Muscle of leg (tissue), 11 donors: ENCODE data around the gene DET1. TPM values are rescaled to one million over a fixed set of nuclear protein-coding genes. Genes with fewer than 3 reads are reported as not detected.

Experiments used
- DNase-seq: peaks from one replicate; pipeline ENCODE4 v3.0.0; 2013
- H3K27ac ChIP-seq: one replicate; pipeline ENCODE4 v1.5.1; 2013; ENCODE audit warnings: mild to moderate bottlenecking, low read length, control low read depth
- H3K27me3 ChIP-seq: one replicate; pipeline ENCODE4 v1.6.1; 2013; ENCODE audit warnings: low read length; ENCODE audit not compliant: control insufficient read depth, insufficient read depth
- H3K36me3 ChIP-seq: one replicate; pipeline ENCODE4 v1.6.1; 2013; ENCODE audit warnings: low read length; ENCODE audit not compliant: control insufficient read depth, insufficient read depth
- H3K4me1 ChIP-seq: one replicate; pipeline ENCODE4 v1.6.1; 2013; ENCODE audit warnings: low read length; ENCODE audit not compliant: control insufficient read depth, insufficient read depth
- H3K4me3 ChIP-seq: one replicate; pipeline ENCODE4 v1.5.1; 2013; ENCODE audit warnings: low read length, control low read depth
- H3K9me3 ChIP-seq: replicated peaks from 2 replicates; pipeline ENCODE4 v1.6.1; 2013; ENCODE audit warnings: low read depth, low read length; ENCODE audit not compliant: control insufficient read depth
- WGBS: methylation state at CpG from one replicate; pipeline ENCODE4 v1.1.5; 2013; ENCODE audit warnings: missing lambda C conversion rate; ENCODE audit not compliant: insufficient coverage; 5-methylcytosine and 5-hydroxymethylcytosine counted together
- polyA plus RNA-seq, 8 donors: library from polyadenylated mRNA; unstranded; fragments of 120-200 nt; gene quantifications; one replicate each; pipeline versions ENCODE4 v1.2.1 to v1.2.3, GENCODE V29; 2013; ENCODE audit warnings: inconsistent platforms in 1 of 8, low replicate concordance in 1 of 8; ENCODE audit not compliant: insufficient read length in 8 of 8, insufficient read depth in 1 of 8
- total RNA-seq: library from RNA; stranded (reverse); fragments of 120-200 nt; gene quantifications from one replicate; pipeline ENCODE4 v1.2.4, GENCODE V29; 2013

DET1 gene
- total and polyA plus RNA-seq, 9 donors, result 8.4 to 11.4 (median 9.8) TPM

DNA sequence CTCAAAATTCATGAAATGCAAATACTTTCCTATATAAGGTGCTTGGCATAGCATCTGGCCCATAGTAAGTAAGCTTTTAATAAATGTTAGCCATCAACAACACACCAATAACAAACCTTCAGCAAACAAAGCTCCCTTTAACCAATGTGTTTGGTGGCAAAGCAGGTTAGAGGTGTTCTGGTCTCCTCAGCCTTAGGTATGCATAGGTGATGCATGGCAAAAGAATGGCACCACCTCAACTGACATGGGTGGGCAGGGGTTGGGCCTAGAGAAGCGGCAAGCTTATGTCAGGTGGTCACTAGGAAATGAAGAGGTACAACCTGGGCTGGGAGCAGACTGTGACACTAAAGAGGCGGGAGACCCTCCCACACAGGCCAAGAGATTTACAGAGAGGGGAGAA is 40.8 kb downstream of the DET1 start:
- DNase-seq, result no peak
- no CpG with 5 or more reads among the region's 2 CpGs for WGBS
- no peaks in the 10 kb centered on the region for H3K27me3 ChIP-seq
- H3K4me1 ChIP-seq, result no peaks in the 10 kb centered on the region
- H3K36me3 ChIP-seq, result peaks cover 56% of the 10 kb centered on the region
- H3K9me3 ChIP-seq, result no peaks in the 10 kb centered on the region
- no peak overlapping the region for H3K27ac ChIP-seq
- no peak overlapping the region for H3K4me3 ChIP-seq

DNA sequence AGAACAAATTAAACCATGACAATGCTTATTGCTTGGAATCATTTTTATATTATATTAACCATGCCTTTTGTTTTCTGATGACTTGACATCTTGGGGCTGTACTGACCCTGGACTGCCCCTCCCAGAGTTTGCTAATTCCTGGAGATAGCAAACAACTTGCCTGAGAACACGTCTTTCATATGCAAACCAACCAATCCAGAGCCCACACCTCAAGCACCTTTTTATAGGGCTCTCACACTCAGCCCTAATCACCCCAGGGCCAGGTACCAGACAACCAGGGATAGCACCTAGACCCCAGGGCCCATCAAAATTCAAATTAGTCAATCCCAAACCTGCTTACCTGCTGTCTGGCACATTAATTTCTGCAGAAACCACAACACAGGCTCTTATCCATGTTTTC is 42.0 kb downstream of the DET1 start:
- peaks cover 46% of the 10 kb centered on the region for H3K36me3 ChIP-seq

DNA sequence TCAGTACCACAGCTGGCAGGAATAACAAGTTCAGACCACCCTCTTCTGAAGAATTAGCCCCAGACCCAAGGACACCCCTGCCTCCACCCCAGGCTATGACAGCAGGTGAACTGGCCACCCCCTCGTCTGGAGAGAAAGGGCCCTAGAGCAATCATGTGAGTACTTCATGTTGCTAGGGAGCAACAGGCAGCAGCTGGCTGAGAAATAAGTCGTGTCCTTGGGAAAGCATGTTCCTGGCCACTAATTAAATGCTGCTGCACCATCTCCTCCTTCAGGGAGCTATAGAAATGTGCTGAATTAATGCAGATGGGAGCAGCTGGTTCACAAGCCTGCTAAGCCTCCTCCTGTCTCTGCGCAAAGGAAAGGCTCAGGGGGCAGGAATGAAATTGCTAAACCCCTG is 47.5 kb downstream of the DET1 start:
- DNase-seq, result no peak

More for the DNA sequence above, 42.0 kb downstream of the DET1 start:
- Histone ChIP-seq H3K27ac (no peak overlapping the region), H3K4me1 (no peaks in the 10 kb centered on the region), H3K27me3 (no peaks in the 10 kb centered on the region), H3K4me3 (no peak overlapping the region), H3K9me3 (no peaks in the 10 kb centered on the region)
- 67% methylated on average over 1 of the region's 1 CpG for WGBS
- DNase-seq, result no peak

DNA sequence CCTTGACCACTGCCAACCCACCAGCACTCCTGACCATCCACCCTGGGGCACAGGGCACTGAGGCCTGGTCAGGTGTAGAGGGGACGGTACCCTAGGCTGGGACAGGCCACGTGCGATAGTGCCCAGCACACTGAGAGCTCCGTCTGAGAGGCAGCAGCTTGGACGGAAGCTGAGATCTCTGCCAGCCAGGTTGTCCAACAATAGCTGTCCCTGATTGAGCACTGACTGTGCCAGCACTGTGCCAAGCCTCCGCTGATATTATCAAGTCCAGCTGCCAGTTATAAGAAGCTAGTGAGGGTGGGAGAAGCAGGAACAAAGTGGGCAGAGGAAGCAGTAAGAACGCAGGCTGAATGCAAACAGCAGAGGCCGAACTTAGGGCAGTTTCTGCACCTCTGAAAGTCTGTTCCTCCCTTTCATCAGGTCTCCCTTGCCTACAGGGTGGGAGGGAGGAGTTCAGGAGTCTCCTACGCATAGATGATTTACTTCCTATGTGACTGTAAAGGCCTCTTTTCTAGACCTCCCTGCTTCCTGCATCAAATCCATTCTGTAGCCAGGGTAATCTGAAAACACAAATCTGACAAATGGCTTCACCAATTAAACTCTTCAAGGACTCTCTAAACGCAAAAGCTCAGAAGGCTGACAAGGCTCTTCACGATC is 49.2 kb downstream of the DET1 start:
- Histone ChIP-seq H3K4me1 (no peaks in the 10 kb centered on the region), H3K27me3 (no peaks in the 10 kb centered on the region), H3K36me3 (peaks cover 13% of the 10 kb centered on the region), H3K4me3 (no peak overlapping the region), H3K27ac (no peak overlapping the region), H3K9me3 (no peaks in the 10 kb centered on the region)
- 82% methylated on average over 8 of the region's 11 CpGs for WGBS
- no peak for DNase-seq

More for the DNA sequence above, 47.5 kb downstream of the DET1 start:
- Histone ChIP-seq H3K36me3 (peaks cover 26% of the 10 kb centered on the region), H3K9me3 (no peaks in the 10 kb centered on the region), H3K4me1 (no peaks in the 10 kb centered on the region), H3K27ac (no peak overlapping the region), H3K27me3 (no peaks in the 10 kb centered on the region), H3K4me3 (no peak overlapping the region)
- 58% methylated on average over 2 of the region's 3 CpGs for WGBS

DNA sequence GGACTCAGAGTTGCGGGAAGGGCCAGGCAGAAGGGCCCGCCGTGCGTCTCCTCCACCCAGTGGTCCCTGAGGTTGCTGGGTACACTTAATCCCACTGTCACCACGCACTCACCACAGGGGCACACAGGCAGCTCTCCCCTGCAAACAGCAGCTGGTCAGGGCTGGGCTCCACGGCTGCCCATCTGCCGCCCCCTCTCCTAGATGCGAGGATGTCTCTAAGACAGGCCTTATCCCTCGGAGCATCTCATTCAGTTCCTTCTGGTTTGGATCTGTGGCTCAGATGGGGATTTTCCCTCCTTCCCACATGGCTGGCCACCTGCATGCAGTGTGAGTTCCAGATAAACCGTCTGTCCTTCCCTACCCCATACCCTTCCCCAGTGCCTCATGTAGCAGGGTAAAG is 52.6 kb downstream of the DET1 start:
- H3K36me3 ChIP-seq, result peaks cover 13% of the 10 kb centered on the region
- no peak overlapping the region for H3K4me3 ChIP-seq
- no peak overlapping the region for H3K27ac ChIP-seq
- H3K4me1 ChIP-seq, result peaks cover 12% of the 10 kb centered on the region
- H3K27me3 ChIP-seq, result no peaks in the 10 kb centered on the region
- no peaks in the 10 kb centered on the region for H3K9me3 ChIP-seq
- DNase-seq, result no peak
- 66% methylated on average over 8 of the region's 10 CpGs for WGBS

DNA sequence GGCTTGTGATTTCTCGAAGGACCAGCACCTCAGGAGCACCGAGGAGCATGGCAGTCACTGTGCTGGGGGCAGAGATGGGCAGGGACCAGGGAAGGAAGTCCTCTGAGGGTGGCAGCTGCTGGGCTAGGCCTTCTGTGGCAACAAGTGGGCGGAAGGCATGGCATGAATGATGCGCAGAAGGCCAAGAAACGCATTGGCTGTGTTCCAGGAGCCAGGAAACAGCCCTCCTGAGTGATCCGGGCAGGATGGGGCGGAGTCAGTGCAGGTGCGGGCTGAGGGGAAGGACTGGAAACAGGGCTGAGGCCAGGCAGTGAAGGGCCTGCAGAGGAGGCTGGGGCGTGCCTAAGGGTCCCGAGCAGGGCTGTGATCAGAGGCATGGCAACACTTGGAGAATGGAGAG is 55.3 kb downstream of the DET1 start:
- peak; percentile 13 for DNase-seq
- no peaks in the 10 kb centered on the region for H3K9me3 ChIP-seq
- 63% methylated on average over 10 of the region's 10 CpGs for WGBS
- H3K27ac ChIP-seq, result no peak overlapping the region
- H3K4me3 ChIP-seq, result no peak overlapping the region
- peaks cover 2% of the 10 kb centered on the region for H3K36me3 ChIP-seq
- no peaks in the 10 kb centered on the region for H3K27me3 ChIP-seq
- H3K4me1 ChIP-seq, result peaks cover 12% of the 10 kb centered on the region

DNA sequence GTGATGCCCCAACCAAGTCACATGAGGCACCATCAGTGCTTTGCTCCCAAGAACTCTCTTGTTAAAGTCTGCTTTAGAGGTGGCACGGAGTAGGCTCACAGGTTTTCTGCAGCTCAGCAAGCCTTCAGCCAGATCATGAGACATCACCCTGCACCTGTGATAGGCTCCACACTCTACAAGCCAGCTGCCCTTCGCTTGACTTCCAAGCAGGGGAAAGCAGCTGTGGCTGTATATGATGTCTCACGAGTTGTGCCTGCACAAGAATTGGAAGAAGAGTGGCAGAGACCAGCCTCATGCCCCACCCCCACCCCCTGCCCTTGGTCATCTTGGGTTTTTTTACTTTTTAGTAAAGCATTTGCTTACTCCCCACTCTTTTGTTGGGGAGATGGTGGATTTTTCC is 56.4 kb downstream of the DET1 start:
- 86% methylated on average over 1 of the region's 3 CpGs for WGBS
- peaks cover 2% of the 10 kb centered on the region for H3K36me3 ChIP-seq

DNA sequence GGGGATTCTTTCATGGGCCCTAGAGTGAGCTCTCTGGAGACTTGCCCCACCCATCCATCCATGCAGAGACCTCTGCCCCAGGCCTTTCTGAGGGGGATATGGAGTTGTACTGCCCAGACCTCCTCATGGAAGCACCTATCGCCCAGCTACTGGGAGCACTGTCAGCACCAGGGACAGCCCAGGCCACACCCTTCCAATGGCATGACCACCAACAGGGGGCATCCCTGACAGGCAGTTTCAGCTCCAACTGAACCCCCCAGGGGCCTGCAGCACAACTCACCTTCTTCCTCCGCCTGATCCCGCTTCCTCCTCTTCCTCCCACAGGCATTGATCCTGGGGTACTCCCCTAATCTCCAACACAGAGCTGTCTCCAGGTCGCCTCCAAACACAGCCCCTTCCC is 57.2 kb downstream of the DET1 start:
- no peak for DNase-seq
- WGBS, result 78% methylated on average over 4 of the region's 4 CpGs
- peaks cover 21% of the 10 kb centered on the region for H3K4me1 ChIP-seq

More for the DNA sequence above, 56.4 kb downstream of the DET1 start:
- H3K4me3 ChIP-seq, result no peak overlapping the region
- H3K27me3 ChIP-seq, result no peaks in the 10 kb centered on the region
- peak; percentile 22 for DNase-seq
- H3K27ac ChIP-seq, result no peak overlapping the region
- no peaks in the 10 kb centered on the region for H3K9me3 ChIP-seq
- peaks cover 15% of the 10 kb centered on the region for H3K4me1 ChIP-seq

DNA sequence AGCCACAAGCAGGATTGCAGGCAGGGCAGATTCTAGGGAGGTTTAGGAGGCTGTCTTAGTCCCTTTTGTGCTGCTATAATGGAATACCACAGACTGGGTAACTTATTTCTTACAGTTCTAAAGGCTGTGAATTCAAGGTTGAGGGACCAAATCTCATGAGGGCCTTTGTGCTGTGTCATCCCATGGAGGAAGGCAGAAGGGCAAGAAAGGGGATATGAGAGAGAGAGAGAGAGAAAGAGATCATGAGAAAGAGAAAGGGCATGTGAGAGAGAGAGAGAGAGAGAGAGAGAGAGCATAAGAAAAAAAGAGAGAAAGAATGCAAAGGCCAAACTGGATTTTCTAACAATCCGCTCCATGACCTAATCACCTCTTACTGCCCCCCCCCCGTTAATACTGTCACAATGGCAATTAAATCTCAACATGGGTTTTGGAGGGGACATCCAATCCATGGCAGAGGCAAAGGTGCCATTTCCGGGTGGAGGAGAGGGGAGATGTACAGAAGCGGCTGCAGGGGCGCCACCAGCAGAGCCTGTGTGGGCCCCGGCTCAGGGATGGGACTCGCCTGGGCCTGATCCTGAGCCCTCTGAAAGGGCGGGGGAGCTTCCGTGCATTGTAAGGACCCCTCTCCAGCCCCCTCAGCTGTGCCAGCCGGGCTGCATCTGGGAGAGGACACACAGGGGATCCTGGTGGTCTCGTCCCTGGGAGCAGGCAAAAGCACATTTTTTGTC is 58.5 kb downstream of the DET1 start:
- 50% methylated on average over 4 of the region's 11 CpGs for WGBS
- no peaks in the 10 kb centered on the region for H3K9me3 ChIP-seq

More for the DNA sequence above, 57.2 kb downstream of the DET1 start:
- no peaks in the 10 kb centered on the region for H3K27me3 ChIP-seq
- H3K9me3 ChIP-seq, result no peaks in the 10 kb centered on the region
- peaks cover 2% of the 10 kb centered on the region for H3K36me3 ChIP-seq
- H3K27ac ChIP-seq, result no peak overlapping the region
- no peak overlapping the region for H3K4me3 ChIP-seq

DNA sequence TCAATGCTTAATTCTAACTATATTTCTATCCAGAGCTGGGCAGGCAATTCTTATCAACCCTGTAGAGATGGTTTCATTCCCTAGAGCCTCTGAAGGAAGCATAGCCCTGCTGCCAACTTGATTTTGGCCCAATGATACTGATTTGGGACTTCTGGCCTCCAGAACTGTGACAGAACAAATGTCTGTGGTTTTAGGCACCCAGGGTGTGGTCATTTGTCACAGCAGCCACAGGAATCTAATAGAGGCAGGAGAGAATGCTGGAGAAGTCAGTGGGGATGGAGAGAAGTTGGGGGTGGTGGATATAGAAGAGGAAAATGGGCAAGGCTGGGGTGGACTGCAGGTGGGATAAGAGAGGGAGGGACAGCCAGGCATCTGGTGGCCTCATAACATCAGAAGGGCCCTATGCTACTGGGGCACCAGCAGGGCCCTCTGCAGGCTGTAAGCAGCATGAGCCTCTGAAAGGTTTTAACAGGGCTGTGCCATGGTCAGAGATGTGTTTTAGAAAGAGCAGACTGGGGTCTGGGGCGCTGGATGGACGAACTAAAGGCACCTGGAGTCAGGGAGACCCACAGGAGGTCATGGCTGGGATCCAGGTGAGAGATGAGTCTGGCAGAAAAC is 59.2 kb downstream of the DET1 start:
- 83% methylated on average over 2 of the region's 2 CpGs for WGBS
- H3K9me3 ChIP-seq, result no peaks in the 10 kb centered on the region
- H3K36me3 ChIP-seq, result no peaks in the 10 kb centered on the region

More for the DNA sequence above, 58.5 kb downstream of the DET1 start:
- Histone ChIP-seq H3K27ac (no peak overlapping the region), H3K36me3 (no peaks in the 10 kb centered on the region), H3K27me3 (no peaks in the 10 kb centered on the region), H3K4me1 (peaks cover 24% of the 10 kb centered on the region), H3K4me3 (no peak overlapping the region)
- no peak for DNase-seq

More for the DNA sequence above, 59.2 kb downstream of the DET1 start:
- no peak for DNase-seq
- H3K27ac ChIP-seq, result no peak overlapping the region
- no peaks in the 10 kb centered on the region for H3K27me3 ChIP-seq
- H3K4me1 ChIP-seq, result peaks cover 24% of the 10 kb centered on the region
- H3K4me3 ChIP-seq, result no peak overlapping the region
